Endothelial cell of umbilical vein (primary cell): ENCODE measurements around the gene LRP1. TPM values are rescaled to one million over a fixed set of nuclear protein-coding genes. Genes with fewer than 3 reads are reported as not detected.

ENCODE experiments used
- BruUV-seq: library from RNA; stranded (reverse); fragments of 400-500 nt; replicated peaks from 2 replicates; lab custom pipeline; 2021; lab: Mats Ljungman, UMichigan
- CTCF ChIA-PET: fragments of 300-600, 350-600 bp; sonication (Branson Sonifier 250); formaldehyde crosslinking; loops from one replicate; lab custom pipeline; 2021; ENCODE audit warnings: antibody characterized with exemption, inconsistent platforms; lab: Charles Lee
- POLR2A ChIA-PET: fragments of 300-600, 350-600 bp; sonication (Branson Sonifier 250); formaldehyde crosslinking; loops from one replicate; lab custom pipeline; 2021; ENCODE audit warnings: antibody characterized with exemption, inconsistent platforms; lab: Charles Lee
- DNase-seq: peaks from one replicate; pipeline ENCODE4 v3.0.0-alpha.2; 2011; ENCODE audit warnings: low read depth, low spot score
- FAIRE-seq: peaks from 2 replicates; lab custom pipeline; 2011; peaks lifted over from hg19 to GRCh38; lab: Jason Lieb, UNC
- H2AFZ ChIP-seq: 2 replicates; pipeline ENCODE4 v1.6.0; 2012; ENCODE audit warnings: low read depth, low read length, control low read depth, inconsistent platforms
- H3K27ac ChIP-seq: 2 replicates; pipeline ENCODE4 v1.5.1; 2011; ENCODE audit warnings: low read depth, mild to moderate bottlenecking, control low read depth, low read length, moderate library complexity; ENCODE audit not compliant: insufficient read depth
- H3K27me3 ChIP-seq, 2 experiments: 2 replicates each; pipeline versions ENCODE4 v1.6.0 to v1.6.1; 2011; ENCODE audit warnings: low read length in 2 of 2, mixed read lengths in 1 of 2; ENCODE audit not compliant: control insufficient read depth in 2 of 2, insufficient read depth in 2 of 2
- H3K36me3 ChIP-seq, 2 experiments: 2 replicates in 1 of 2; 3 replicates in 1 of 2; pipeline ENCODE4 v1.5.1; 2011; ENCODE audit warnings: low read length in 2 of 2, mild to moderate bottlenecking in 1 of 2, moderate library complexity in 1 of 2; ENCODE audit not compliant: control insufficient read depth in 2 of 2, insufficient read depth in 2 of 2; ENCODE audit errors: extremely low read depth in 1 of 2
- H3K4me1 ChIP-seq: 3 replicates; pipeline ENCODE4 v1.5.1; 2011; ENCODE audit warnings: mild to moderate bottlenecking, low read length; ENCODE audit not compliant: control insufficient read depth, insufficient read depth; ENCODE audit errors: extremely low read depth
- H3K4me2 ChIP-seq: 2 replicates; pipeline ENCODE4 v1.6.1; 2011; ENCODE audit warnings: low read length, control low read depth, mixed read lengths; ENCODE audit not compliant: insufficient read depth
- H3K4me3 ChIP-seq, 3 experiments: fragments of 200-600 bp in 1 of 3; sonication (generic), shearing (Covaris generic) in 1 of 3; replicated peaks in 1 of 3; 2 replicates each; pipeline ENCODE4 v1.5.1; 2011 to 2016; ENCODE audit warnings: control low read depth in 3 of 3, low read length in 3 of 3, mild to moderate bottlenecking in 2 of 3, inconsistent platforms in 1 of 3, low read depth in 1 of 3, moderate library complexity in 1 of 3; ENCODE audit not compliant: insufficient read depth in 1 of 3
- H3K79me2 ChIP-seq: 2 replicates; pipeline ENCODE4 v1.6.0; 2012; ENCODE audit warnings: low read length, inconsistent platforms; ENCODE audit not compliant: control insufficient read depth, insufficient read depth
- H3K9ac ChIP-seq: replicated peaks from 2 replicates; pipeline ENCODE3; 2011; ENCODE audit warnings: low read length, control low read depth; ENCODE audit not compliant: insufficient read depth; ENCODE audit errors: extremely low read depth
- H3K9me1 ChIP-seq: replicated peaks from 3 replicates; pipeline ENCODE4 v1.6.0; 2011; ENCODE audit warnings: mild to moderate bottlenecking, low read length; ENCODE audit not compliant: control insufficient read depth, insufficient read depth; ENCODE audit errors: extremely low read depth
- H3K9me3 ChIP-seq: replicated peaks from 2 replicates; pipeline ENCODE4 v1.5.1; 2012; ENCODE audit warnings: low read length, inconsistent platforms; ENCODE audit not compliant: control insufficient read depth, insufficient read depth
- H4K20me1 ChIP-seq: replicated peaks from 2 replicates; pipeline ENCODE3; 2011; ENCODE audit warnings: mild to moderate bottlenecking, low read length; ENCODE audit not compliant: control insufficient read depth, insufficient read depth; ENCODE audit errors: extremely low read depth
- EZH2 ChIP-seq: IDR thresholded peaks from 2 replicates; pipeline ENCODE4 v1.6.1; 2012; ENCODE audit warnings: borderline replicate concordance, low read depth, mild to moderate bottlenecking, moderate library complexity, low read length, inconsistent platforms; ENCODE audit not compliant: severe bottlenecking
- FOS ChIP-seq: IDR thresholded peaks from 2 replicates; pipeline ENCODE4 v1.6.1; 2011; ENCODE audit warnings: mild to moderate bottlenecking, low read length, moderate library complexity, borderline replicate concordance; ENCODE audit not compliant: insufficient read depth
- GATA2 ChIP-seq: IDR thresholded peaks from 2 replicates; pipeline ENCODE4 v1.7.0; 2011; ENCODE audit warnings: low read depth, mild to moderate bottlenecking, moderate library complexity, mixed read lengths, low read length; ENCODE audit not compliant: insufficient read length, insufficient read depth
- JUN ChIP-seq: IDR thresholded peaks from 2 replicates; pipeline ENCODE4 v1.6.1; 2011; ENCODE audit warnings: borderline replicate concordance, low read depth; ENCODE audit not compliant: insufficient read length, insufficient read depth
- MYC ChIP-seq: IDR thresholded peaks from one replicate; pipeline ENCODE4 v1.6.1; 2011; ENCODE audit warnings: mild to moderate bottlenecking, low read depth, low read length
- POLR2A ChIP-seq: IDR thresholded peaks from 2 replicates; pipeline ENCODE4 v1.6.1; 2012; ENCODE audit warnings: low read depth, mild to moderate bottlenecking, control low read depth, low read length
- POLR2AphosphoS5 ChIP-seq: IDR thresholded peaks from 2 replicates; pipeline ENCODE4 v1.6.1; 2012; ENCODE audit warnings: low read depth, mild to moderate bottlenecking, control low read depth, low read length, moderate library complexity; ENCODE audit not compliant: insufficient read depth
- dilution Hi-C: fragments of 300-500 bp; cut with MboI; formaldehyde crosslinking; loops from one replicate; pipeline ENCODE4 v1.15.0; 2019; ENCODE audit warnings: low sequenced_read_pairs; ENCODE audit not compliant: extremely low pct_ligation_motif_present
- intact Hi-C: fragments of 100-400 bp; cut with micrococcal nuclease; formaldehyde crosslinking; loops from one replicate; pipeline ENCODE4 v1.10.0; 2022
- polyA plus RNA-seq, 4 experiments: library from polyadenylated mRNA; depleted of rRNA in 3 of 4; stranded (reverse) in 3 of 4; unstranded in 1 of 4; fragments of >200 nt; gene quantifications; 2 replicates each; pipeline versions ENCODE4 v1.2.1 to v1.2.3, GENCODE V29; 2011 to 2012; ENCODE audit warnings: missing spikeins in 1 of 4
- total RNA-seq: library from RNA; stranded (reverse); gene quantifications from 2 replicates; pipeline ENCODE4 v1.2.3, GENCODE V29; 2021
- TF ChIP-seq, protein P1 (sequence below): IDR thresholded peaks from 2 replicates; pipeline ENCODE4 v1.6.1; 2011; ENCODE audit not compliant: insufficient read depth, insufficient read length
- TF ChIP-seq, protein P2 (sequence below), 2 donors: IDR thresholded peaks; 1 replicate in 1 of 2; 2 replicates in 1 of 2; pipeline ENCODE4 v1.5.1; 2011; ENCODE audit warnings: low read length in 2 of 2, mild to moderate bottlenecking in 2 of 2, moderate library complexity in 2 of 2, control low read depth in 1 of 2, inconsistent platforms in 1 of 2, low read depth in 1 of 2; ENCODE audit not compliant: insufficient read depth in 1 of 2; ENCODE audit errors: extremely low read depth in 1 of 2

The LRP1 gene
- total and polyA plus RNA-seq, 2 donors (not counting 3 experiments of a cell fraction or from before 2014, with no cell fraction given) = 1.6 to 4.6 TPM

DNA sequence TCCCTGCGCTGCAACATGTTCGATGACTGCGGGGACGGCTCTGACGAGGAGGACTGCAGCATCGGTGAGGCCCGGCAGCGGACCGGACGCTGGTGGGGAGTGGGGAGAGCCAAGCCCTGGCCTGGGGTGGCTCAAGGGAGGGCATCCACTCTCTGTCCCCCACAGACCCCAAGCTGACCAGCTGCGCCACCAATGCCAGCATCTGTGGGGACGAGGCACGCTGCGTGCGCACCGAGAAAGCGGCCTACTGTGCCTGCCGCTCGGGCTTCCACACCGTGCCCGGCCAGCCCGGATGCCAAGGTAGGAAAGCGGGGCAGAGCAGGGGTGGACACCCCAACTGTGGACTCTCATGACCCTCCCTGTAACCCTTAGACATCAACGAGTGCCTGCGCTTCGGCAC, 76.9 kb downstream of the LRP1 start:
- H3K27ac ChIP-seq = no peak overlapping the region
- intact Hi-C loops (no loop called here), dilution Hi-C loops (no loop called here)
- H3K79me2 ChIP-seq = no peaks in the 10 kb centered on the region
- no peaks in the 10 kb centered on the region for H3K9me3 ChIP-seq
- CTCF ChIA-PET = interaction anchor here (1.7 kb wide), 1 partner anchor 37 kb away, joined by 5 read pairs; no protein-coding TSS in a partner anchor
- no peak for TF ChIP-seq POLR2AphosphoS5
- TF ChIP-seq, protein P1, sequence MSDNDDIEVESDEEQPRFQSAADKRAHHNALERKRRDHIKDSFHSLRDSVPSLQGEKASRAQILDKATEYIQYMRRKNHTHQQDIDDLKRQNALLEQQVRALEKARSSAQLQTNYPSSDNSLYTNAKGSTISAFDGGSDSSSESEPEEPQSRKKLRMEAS = no peak
- H3K4me2 ChIP-seq = no peak overlapping the region
- POLR2A ChIA-PET = no interaction called here
- no peaks in the 10 kb centered on the region for H3K27me3 ChIP-seq
- FAIRE-seq (no peak), DNase-seq (no peak)
- no TSS peak for BruUV-seq
- H3K4me1 ChIP-seq = no peaks in the 10 kb centered on the region
- no peak overlapping the region for H3K4me3 ChIP-seq
- no peaks in the 10 kb centered on the region for H3K36me3 ChIP-seq
- H2AFZ ChIP-seq = no peak overlapping the region
- no peaks in the 10 kb centered on the region for H4K20me1 ChIP-seq
- H3K9ac ChIP-seq = no peak overlapping the region
- H3K9me1 ChIP-seq = no peaks in the 10 kb centered on the region

DNA sequence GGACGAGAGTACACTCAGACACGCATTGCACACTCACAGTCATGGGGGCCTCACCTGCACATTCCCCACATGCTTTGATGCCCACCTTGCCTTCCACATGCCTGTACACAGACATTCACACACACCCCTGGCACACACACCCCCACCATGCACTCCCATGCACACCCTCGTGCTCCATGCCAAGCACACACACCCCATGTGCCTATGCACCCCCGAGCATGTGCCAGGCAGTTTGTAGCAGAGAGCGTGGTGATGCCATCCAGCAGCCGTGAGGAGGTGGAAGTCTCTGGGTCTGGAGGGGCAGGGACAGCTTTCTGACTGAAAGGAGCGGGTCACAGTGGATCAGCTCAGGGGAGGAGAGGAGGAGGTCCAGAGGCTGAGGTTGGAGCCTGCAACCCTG, 77.6 kb downstream of the LRP1 start:
- Histone ChIP-seq H3K79me2 (no peaks in the 10 kb centered on the region), H3K4me3 (no peak overlapping the region), H3K9me1 (no peaks in the 10 kb centered on the region), H3K4me1 (no peaks in the 10 kb centered on the region), H2AFZ (no peak overlapping the region), H3K9ac (no peak overlapping the region), H3K36me3 (no peaks in the 10 kb centered on the region), H4K20me1 (no peaks in the 10 kb centered on the region), H3K4me2 (no peak overlapping the region), H3K27me3 (no peaks in the 10 kb centered on the region), H3K27ac (no peak overlapping the region), H3K9me3 (no peaks in the 10 kb centered on the region)
- BruUV-seq = no TSS peak
- intact Hi-C loops (no loop called here), dilution Hi-C loops (no loop called here)
- CTCF ChIA-PET = interaction anchor here (1.7 kb wide), 1 partner anchor 37 kb away, joined by 5 read pairs; no protein-coding TSS in a partner anchor
- DNase-seq = no peak
- POLR2A ChIA-PET = no interaction called here
- TF ChIP-seq, protein P2, sequence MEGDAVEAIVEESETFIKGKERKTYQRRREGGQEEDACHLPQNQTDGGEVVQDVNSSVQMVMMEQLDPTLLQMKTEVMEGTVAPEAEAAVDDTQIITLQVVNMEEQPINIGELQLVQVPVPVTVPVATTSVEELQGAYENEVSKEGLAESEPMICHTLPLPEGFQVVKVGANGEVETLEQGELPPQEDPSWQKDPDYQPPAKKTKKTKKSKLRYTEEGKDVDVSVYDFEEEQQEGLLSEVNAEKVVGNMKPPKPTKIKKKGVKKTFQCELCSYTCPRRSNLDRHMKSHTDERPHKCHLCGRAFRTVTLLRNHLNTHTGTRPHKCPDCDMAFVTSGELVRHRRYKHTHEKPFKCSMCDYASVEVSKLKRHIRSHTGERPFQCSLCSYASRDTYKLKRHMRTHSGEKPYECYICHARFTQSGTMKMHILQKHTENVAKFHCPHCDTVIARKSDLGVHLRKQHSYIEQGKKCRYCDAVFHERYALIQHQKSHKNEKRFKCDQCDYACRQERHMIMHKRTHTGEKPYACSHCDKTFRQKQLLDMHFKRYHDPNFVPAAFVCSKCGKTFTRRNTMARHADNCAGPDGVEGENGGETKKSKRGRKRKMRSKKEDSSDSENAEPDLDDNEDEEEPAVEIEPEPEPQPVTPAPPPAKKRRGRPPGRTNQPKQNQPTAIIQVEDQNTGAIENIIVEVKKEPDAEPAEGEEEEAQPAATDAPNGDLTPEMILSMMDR (IDR thresholded peaks at IDR 0.05; ENCODE audit: extremely low read depth in 1 of 2, insufficient read depth in 1 of 2, low read depth in 1 of 2, low read length in 2 of 2) = no peak
- TF ChIP-seq EZH2 (no peak), GATA2 (no peak), POLR2AphosphoS5 (no peak), MYC (no peak), POLR2A (no peak), FOS (no peak), JUN (no peak)
- TF ChIP-seq, protein P1 = no peak
- no peak for FAIRE-seq
